ENCODE results near the gene NR2E3.
"Not testable (repeated sequence)": the region's sequence is repeated elsewhere in the genome, so short reads cannot be mapped to it uniquely, and the experiment has no call there.

NR2E3 gene

DNA sequence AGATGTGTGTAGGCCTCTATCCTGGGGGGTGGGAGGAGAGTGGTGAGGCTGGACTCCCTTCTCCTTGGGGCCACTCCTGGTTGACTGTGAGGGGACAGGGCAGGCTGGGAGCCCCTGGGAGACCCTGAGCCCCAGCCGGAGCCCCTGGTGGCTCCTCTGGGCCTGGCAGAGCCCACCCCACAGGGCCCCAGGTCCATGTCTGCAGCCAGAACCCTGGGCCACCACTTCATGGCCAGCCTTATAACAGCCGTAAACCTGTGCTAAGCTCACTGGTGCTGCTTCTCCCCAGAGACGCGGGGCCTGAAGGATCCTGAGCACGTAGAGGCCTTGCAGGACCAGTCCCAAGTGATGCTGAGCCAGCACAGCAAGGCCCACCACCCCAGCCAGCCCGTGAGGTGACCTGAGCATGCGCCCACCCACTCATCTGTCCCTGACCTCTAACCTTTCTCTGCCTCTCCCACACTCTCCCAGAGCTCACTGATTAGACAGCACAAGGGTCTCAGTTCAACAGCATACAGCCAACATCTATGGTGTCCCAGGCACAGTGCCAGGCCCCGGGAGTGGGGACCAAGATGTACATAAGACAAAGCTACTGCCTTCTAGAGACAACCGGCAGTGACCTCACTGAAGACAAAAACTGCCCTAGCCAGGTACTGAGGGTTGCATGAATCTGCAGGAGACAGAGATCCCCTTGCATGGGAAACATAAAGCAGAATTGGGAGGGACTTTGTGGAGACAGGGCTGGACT is 3.5 kb downstream of the NR2E3 start:
- no peak for DNase-seq (ENCODE audit: low read depth in 4 of 4, low spot score in 1 of 4)

DNA sequence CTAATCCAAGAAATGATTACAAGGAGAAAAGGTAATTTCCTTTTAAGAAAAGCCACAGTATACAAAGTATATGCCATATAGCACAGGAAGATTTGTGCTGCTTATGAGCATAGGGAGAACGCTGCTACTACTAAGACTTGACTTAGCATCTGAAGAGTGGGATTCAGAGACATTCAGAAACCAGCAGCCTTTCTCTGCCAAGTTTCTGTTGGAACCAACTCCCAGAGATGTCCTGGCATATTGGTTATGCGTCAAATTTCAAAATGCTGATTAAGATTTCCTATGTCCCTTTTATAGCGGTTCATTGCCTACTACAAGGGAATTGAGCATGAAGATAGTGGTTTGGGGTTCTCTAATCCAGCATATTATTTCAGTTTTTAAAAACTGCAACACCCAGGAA is 4.9 kb downstream of the NR2E3 start:
- DNase-seq (ENCODE audit: low read depth in 4 of 4, low spot score in 1 of 4) = no peak

DNA sequence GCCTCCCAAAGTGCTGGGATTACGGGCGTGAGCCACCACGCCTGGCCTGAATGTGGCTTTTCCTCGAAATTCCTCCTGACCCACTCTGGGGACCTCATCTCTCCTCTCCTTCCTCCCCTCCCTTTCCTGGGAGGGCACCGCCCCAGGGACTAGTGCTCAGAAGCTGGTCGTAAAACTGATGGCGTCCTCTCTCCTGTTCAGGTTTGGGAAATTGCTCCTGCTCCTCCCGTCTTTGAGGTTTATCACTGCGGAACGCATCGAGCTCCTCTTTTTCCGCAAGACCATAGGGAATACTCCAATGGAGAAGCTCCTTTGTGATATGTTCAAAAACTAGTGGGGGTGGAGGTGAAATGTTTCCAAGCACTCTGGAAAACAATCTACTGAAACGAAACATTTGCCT is 7.0 kb downstream of the NR2E3 start:
- DNase-seq (ENCODE audit: low read depth in 4 of 4, low spot score in 1 of 4) = no peak

DNA sequence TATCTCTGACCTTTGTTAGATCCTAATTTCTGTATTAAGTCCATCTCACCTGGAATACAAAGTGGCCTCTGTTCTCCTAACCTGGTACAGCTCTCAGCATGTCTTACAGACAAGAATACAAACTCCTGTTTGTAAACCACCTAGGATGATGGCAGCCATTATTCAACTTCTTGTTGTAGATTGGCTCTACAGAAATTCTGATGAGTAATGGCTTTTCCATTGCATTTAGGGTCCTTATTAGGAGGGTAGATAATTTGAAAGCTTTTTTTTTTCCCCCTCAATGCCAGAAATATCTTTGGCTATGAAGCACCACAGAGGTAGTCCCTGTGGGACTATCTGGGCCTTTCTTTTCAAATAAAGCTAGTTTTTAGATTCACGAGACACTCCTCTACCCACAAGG is 9.8 kb downstream of the NR2E3 start:
- DNase-seq (ENCODE audit: low read depth in 4 of 4, low spot score in 1 of 4) = no peak

DNA sequence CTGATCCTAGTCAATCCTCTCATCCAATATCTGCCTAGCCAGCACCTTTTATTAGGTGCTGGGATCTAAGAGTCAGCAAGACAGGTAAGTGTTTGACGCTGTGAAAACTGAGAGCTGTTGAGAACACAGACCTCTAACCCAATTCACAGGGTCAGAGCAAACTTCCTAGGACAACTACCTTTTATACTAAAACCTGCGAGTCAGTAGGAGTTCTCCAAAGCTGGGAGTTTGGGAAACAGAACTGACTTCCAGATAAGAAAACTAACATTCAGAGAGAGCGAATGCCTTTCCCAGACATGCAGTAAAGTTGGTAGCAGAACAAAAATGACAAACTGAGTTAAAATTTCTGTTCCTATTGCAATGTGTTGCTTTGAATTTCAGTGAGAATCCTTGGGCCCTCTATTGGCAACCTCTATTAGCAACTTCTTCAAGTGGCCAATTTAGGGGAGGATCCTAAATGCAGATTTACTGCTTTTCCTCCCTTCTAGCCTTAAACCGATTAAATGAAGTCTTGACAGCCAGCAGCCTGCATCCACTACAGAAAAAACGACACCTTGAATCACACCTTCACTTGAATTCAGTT is 11.3 kb downstream of the NR2E3 start:
- DNase-seq (ENCODE audit: low read depth in 4 of 4, low spot score in 1 of 4) = no peak

DNA sequence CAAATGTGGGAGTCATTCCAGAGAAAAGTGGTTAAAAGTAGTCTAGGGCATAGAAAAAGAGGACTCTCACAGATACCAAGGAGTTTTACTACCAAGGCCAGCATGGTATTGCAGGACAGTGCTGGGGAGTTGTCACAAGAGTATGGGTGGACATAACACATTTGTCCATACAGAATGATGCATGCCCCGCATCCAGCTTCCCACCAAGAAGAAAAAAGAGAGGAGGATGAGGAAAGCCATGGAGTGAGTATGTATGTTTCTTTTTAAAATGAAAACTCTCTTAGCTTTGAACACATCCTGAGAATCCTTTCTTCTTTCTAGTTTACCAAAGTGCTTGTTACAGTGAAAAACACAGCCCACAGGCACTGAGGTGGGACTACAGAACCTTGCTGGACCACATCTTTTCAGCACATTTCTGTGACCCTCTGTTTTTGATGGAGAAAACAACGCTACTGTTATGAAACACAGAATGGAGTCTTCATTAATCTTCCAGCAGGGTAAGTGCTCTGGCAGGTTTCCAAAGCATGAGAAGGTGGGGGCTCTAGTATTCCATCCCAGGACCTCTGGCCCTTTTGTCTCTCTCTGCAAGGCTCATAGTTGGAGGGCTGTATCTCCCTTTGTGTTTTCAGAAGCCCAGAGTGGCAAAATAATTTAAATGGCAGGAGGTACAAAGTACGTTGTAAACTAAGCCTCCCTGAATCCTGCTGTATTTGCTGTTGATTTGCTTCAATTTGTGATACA is 12.7 kb downstream of the NR2E3 start:
- no peak for DNase-seq (ENCODE audit: low read depth in 4 of 4, low spot score in 1 of 4)

DNA sequence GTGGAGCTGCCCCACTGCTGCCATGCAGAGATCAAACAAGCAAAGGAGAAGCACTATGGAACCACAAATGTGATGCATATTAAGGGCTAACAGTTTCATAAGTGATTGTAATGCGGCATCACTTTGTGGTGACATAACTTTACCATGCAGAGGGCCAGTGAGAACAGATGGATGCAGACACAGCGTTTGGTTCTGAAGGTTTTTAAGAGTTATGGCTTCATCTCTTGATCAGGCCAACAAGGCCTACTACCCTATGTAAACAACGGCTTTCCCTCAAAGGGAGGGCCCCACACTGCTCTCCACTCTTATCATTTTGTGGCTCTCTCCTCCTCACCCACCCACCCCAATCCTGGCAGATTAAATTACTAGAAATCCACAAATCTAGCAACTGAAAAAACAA is 13.4 kb downstream of the NR2E3 start:
- DNase-seq (ENCODE audit: low read depth in 4 of 4, low spot score in 1 of 4) = no peak

DNA sequence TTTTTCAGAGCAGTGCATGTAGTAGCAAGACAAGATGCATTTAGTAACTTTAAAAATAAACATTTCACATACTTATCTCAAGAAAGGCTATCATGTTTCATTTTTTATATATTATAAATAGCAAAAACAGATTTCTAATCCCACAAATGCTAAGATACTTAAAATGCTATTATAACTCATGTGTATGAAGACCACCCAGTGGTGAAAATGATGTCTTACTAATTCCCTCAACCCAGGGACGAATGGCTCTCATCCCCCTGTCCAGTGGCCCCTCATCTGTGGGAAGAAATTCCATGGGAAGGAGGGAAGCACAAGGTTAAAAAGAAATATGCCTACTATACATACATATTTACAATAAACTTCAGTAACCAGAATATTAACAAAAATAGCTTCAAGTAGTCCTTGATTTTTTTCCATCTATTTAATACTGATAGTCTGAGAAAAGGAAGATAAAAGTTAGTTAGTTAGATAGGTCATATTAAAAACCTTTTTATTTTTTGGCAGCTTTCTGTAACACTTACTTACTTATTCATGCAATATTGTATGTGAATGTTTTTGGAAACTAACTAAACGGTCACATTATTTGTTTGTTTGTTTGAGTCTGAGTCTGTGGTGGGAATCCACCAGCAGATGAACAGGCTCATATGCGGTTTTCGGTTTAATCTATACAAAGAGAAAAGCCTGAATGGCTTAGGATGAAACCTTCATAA is 14.8 kb downstream of the NR2E3 start:
- no peak for DNase-seq (ENCODE audit: low read depth in 4 of 4, low spot score in 1 of 4)

DNA sequence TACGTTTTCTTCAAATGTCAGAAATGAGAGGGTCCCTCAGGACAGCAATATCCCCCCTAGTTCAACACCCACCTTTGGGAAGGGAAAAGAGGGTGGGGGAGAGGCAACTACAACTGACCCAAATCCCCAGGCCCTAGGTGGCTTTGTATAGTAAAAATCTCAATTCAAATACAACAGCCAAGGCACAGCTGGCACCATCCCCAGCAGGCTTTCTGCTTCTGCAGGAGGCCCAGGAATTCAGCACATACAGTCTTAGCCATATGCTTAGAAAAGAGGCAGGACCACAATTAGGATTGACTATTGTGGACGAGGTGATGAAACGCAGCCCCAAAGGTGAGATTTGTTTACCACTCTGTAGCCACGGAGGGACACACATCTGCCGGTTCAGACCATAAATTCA is 15.8 kb downstream of the NR2E3 start:
- DNase-seq (ENCODE audit: low read depth in 4 of 4, low spot score in 1 of 4) = no peak

DNA sequence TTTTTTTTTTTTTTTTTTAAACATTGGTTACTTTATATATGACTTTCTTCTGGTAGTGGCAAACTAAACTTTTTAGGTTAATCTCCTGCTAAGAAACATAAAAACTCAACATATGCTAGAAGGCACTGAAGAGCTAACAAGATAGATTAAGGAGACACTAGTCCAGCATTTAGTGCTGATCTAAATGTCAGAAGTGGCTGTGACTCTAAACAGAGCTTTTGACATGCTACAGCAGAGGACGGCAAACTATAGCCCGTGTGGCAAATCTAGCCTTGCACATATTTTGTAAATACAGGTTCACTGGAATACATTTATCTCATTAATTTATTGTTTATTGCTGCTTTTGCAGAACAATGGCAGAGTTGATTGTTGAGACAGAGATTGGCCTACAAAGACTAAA is 20.6 kb downstream of the NR2E3 start:
- DNase-seq (ENCODE audit: low read depth in 4 of 4, low spot score in 1 of 4) = no peak

DNA sequence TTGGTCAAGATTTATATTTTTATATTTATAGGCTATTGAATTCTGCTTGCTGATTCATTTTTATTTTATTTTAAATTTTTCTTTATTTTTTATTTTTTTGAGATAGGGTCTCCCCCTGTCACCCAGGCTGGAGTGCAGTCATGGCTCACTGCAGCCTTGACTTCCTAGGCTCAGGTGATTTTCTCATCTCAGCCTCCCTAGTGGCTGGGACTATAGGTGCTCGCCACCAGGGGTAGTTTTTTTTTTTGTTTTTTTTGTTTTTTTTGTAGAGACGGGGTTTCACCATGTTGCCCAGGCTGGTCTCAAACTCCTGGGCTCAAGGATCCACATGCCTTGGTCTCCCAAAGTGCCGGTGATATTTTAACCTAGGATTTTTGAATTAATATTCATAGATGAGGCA is 31.2 kb downstream of the NR2E3 start:
- DNase-seq (ENCODE audit: low read depth in 4 of 4, low spot score in 1 of 4) = no peak

DNA sequence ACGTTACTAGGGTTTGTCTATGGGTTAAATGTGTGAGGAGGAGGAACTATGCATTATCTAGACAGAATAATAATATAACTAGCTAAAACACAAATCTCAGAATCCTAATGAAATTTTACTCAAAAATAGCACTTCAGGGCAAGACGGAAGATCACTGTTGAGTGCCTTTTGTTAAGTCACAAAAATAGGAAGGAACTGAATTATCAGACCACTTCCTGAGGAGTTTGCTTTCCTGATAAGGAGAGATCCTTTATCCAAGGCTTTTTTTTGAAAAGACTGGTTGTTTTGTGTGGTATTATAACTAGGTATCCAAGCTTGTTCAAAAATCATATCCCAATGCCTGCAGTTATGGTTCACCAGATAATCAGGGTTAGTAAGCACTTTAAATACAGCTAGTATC is 34.6 kb downstream of the NR2E3 start:
- DNase-seq (ENCODE audit: low read depth in 4 of 4, low spot score in 1 of 4) = no peak

DNA sequence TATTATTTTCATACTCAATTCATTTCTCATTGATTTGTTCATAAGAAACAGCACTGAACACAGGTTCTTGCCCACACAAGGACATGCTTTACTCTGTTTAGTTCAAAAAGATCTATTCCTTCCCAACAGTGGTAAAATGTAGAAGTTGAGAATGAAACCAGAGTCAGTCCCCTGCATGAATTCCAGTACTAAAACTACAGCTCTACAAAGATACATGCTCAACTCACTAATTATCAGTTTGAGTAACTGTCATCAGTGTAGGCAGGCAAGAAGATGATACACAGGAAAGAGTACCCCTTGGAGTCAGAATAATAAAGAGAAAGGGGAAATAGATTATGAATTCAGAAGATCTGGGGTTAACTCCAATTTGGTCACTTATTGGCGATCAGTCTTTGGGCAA is 43.2 kb downstream of the NR2E3 start:
- DNase-seq (ENCODE audit: low read depth in 4 of 4, low spot score in 1 of 4) = no peak

DNA sequence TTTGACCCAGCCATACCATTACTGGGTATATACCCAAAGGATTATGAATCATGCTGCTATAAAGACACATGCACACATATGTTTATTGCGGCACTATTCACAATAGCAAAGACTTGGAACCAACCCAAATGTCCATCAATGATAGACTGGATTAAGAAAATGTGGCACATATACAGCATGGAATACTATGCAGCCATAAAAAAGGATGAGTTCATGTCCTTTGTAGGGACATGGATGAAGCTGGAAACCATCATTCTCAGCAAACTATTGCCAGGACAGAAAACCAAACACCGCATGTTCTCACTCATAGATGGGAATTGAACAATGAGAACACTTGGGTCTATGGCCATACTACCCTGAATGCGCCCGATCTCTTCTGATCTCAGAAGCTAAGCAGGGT is 47.9 kb downstream of the NR2E3 start:
- not testable (repeated sequence) for DNase-seq (ENCODE audit: low read depth in 4 of 4, low spot score in 1 of 4)

Measured in stimulated activated CD4-positive, alpha-beta T cell treated with anti-CD3 and anti-CD28 coated beads, Interleukin-1b, Interleukin-23, amount 100 ng/mL, for 24 hours (primary cell).